K562 (cell line): Measurements from ENCODE around the gene RASL10B. TPM values are rescaled to one million over a fixed set of nuclear protein-coding genes. Genes with fewer than 3 reads are reported as not detected.
A peak's percentile ranks its signal among the peaks of the same experiment; 100 is the strongest.

Source experiments
- ATAC-seq: fragments of 200-7000 bp; cut with Tn5 transposase; 3 replicates; pipeline ENCODE4 v1.9.1; 2020; ENCODE audit warnings: moderate library complexity
- BruUV-seq: library from RNA; stranded (reverse); fragments of 400-500 nt; replicated peaks from 2 replicates; lab custom pipeline; 2021; lab: Mats Ljungman, UMichigan
- CTCF ChIA-PET: fragments of 300-600 bp; formaldehyde crosslinking; extraction: SDS; loops from one replicate; lab custom pipeline; 2021; ENCODE audit warnings: low intra/inter-chr PET ratio; lab: Yijun Ruan, JAX
- POLR2A ChIA-PET: fragments of 300-600, 350-650 bp; sonication (Branson Sonifier 250); formaldehyde crosslinking; extraction: SDS; loops from one replicate; lab custom pipeline; 2021; ENCODE audit warnings: antibody characterized with exemption, inconsistent platforms; lab: Yijun Ruan, JAX
- DNase-seq, 4 experiments: peaks; one replicate each; pipeline versions ENCODE4 v3.0.0 to v3.0.0-alpha.2; 2011 to 2018; ENCODE audit warnings: low spot score in 3 of 4, mixed read lengths in 3 of 4; ENCODE audit errors: extremely low read depth in 1 of 4
- FAIRE-seq: peaks from 2 replicates; lab custom pipeline; 2011; peaks lifted over from hg19 to GRCh38; lab: Jason Lieb, UNC
- H2AFZ ChIP-seq: 2 replicates; pipeline ENCODE4 v1.6.0; 2011; ENCODE audit warnings: low read depth, low read length, control low read depth, inconsistent platforms
- H3K27ac ChIP-seq: fragments of 200-600 bp; 3 replicates; pipeline ENCODE4 v1.8.0; 2011; ENCODE audit warnings: low read depth, mild to moderate bottlenecking, control low read depth, inconsistent platforms, low read length, moderate library complexity, mixed read lengths; ENCODE audit errors: extremely low read depth
- H3K27me3 ChIP-seq, 2 experiments: fragments of 300-600 bp in 1 of 2; 2 replicates in 1 of 2; 3 replicates in 1 of 2; pipeline versions ENCODE4 v1.6.0 to v1.8.0; 2011; ENCODE audit warnings: inconsistent platforms in 2 of 2, low read length in 2 of 2, mild to moderate bottlenecking in 1 of 2, mixed read lengths in 1 of 2, moderate library complexity in 1 of 2; ENCODE audit not compliant: control insufficient read depth in 2 of 2, insufficient read depth in 2 of 2
- H3K36me3 ChIP-seq: fragments of 300-600 bp; 3 replicates; pipeline ENCODE4 v1.8.0; 2011; ENCODE audit warnings: mild to moderate bottlenecking, low read length, inconsistent platforms; ENCODE audit not compliant: control insufficient read depth, insufficient read depth
- H3K4me1 ChIP-seq, 2 experiments: fragments of 200-600 bp in 1 of 2; replicated peaks in 1 of 2; 2 replicates in 1 of 2; 3 replicates in 1 of 2; pipeline versions ENCODE4 v1.5.1 to v1.8.0; 2011; ENCODE audit warnings: inconsistent platforms in 2 of 2, low read length in 2 of 2, mild to moderate bottlenecking in 1 of 2, mixed read lengths in 1 of 2, moderate library complexity in 1 of 2; ENCODE audit not compliant: control insufficient read depth in 2 of 2, insufficient read depth in 2 of 2
- H3K4me2 ChIP-seq: 2 replicates; pipeline ENCODE4 v1.6.1; 2011; ENCODE audit warnings: low read length, control low read depth, inconsistent platforms, mixed read lengths; ENCODE audit not compliant: insufficient read depth
- H3K4me3 ChIP-seq: fragments of 200-600 bp; sonication (generic), shearing (Covaris generic); 2 replicates; pipeline ENCODE4 v1.5.1; 2016; ENCODE audit warnings: control low read depth, inconsistent platforms
- H3K79me2 ChIP-seq: fragments of 200-600 bp; 3 replicates; pipeline ENCODE4 v1.8.0; 2011; ENCODE audit warnings: low read length, inconsistent platforms; ENCODE audit not compliant: control insufficient read depth, insufficient read depth
- H3K9ac ChIP-seq, 2 experiments: 2 replicates each; pipeline versions ENCODE4 v1.6.0 to v1.6.1; 2011; ENCODE audit warnings: low read depth in 2 of 2, low read length in 2 of 2, control low read depth in 1 of 2, inconsistent platforms in 1 of 2, mild to moderate bottlenecking in 1 of 2, mixed read lengths in 1 of 2; ENCODE audit not compliant: insufficient read depth in 1 of 2
- H3K9me1 ChIP-seq: one replicate; pipeline ENCODE4 v1.6.0; 2011; ENCODE audit warnings: inconsistent platforms, mild to moderate bottlenecking, low read length, moderate library complexity; ENCODE audit not compliant: control insufficient read depth, insufficient read depth
- H3K9me3 ChIP-seq: replicated peaks from 2 replicates; pipeline ENCODE4 v1.5.1; 2011; ENCODE audit warnings: low read depth, low read length, inconsistent platforms; ENCODE audit not compliant: control insufficient read depth, insufficient read depth
- H4K20me1 ChIP-seq: replicated peaks from 2 replicates; pipeline ENCODE4 v1.6.1; 2011; ENCODE audit warnings: low read length, inconsistent platforms, mixed read lengths; ENCODE audit not compliant: control insufficient read depth, insufficient read depth
- HBP1 ChIP-seq: fragments of 450-650 bp; formaldehyde crosslinking; IDR thresholded peaks from 2 replicates; pipeline ENCODE4 v1.4.0; 2022; ENCODE audit warnings: missing genetic modification characterization
- HMBOX1 ChIP-seq: sonication (generic); IDR thresholded peaks from 2 replicates; pipeline ENCODE4 v1.6.1; 2016
- IFI16 ChIP-seq: fragments of 250-450 bp; sonication (Bioruptor Pico); IDR thresholded peaks from 2 replicates; pipeline ENCODE4 v2.1.2; 2022; ENCODE audit warnings: mild to moderate bottlenecking, inconsistent platforms
- MBD2 ChIP-seq: sonication (generic); IDR thresholded peaks from 2 replicates; pipeline ENCODE4 v1.6.1; 2016; ENCODE audit warnings: low read depth, borderline replicate concordance
- MXI1 ChIP-seq: IDR thresholded peaks from 2 replicates; pipeline ENCODE4 v1.6.1; 2011; ENCODE audit warnings: low read depth, mild to moderate bottlenecking, improper control_type of control experiment, low read length
- ZNF280A ChIP-seq: fragments of 450-650 bp; IDR thresholded peaks from 2 replicates; pipeline ENCODE4 v1.6.1; 2018; ENCODE audit warnings: mild to moderate bottlenecking, low read depth; ENCODE audit not compliant: partially characterized antibody
- ZNF707 ChIP-seq: fragments of 250-450 bp; sonication (Bioruptor Pico); conservative IDR thresholded peaks from 2 replicates; pipeline ENCODE4 v1.8.0; 2022; ENCODE audit warnings: inconsistent platforms, mild to moderate bottlenecking, moderate library complexity
- ZNF764 ChIP-seq: fragments of 250-450 bp; sonication (Bioruptor Pico); IDR thresholded peaks from 2 replicates; pipeline ENCODE4 v1.4.0; 2020; ENCODE audit warnings: low read depth, mild to moderate bottlenecking, moderate library complexity
- ZSCAN29 ChIP-seq: fragments of 450-650 bp; IDR thresholded peaks from 2 replicates; pipeline ENCODE4 v1.6.1; 2017
- WGBS: fragments of 100-300 bp; shearing (Covaris generic); methylation state at CpG from one replicate; pipeline ENCODE4 v1.1.6; 2016; ENCODE audit warnings: low coverage, mixed read lengths; ENCODE audit not compliant: insufficient coverage; ENCODE audit errors: missing lambda C conversion rate; 5-methylcytosine and 5-hydroxymethylcytosine counted together
- in situ Hi-C: fragments of 300-500 bp; cut with MboI; formaldehyde crosslinking; loops from 4 replicates; pipeline ENCODE4 v1.15.0; 2018; ENCODE audit warnings: inconsistent platforms, mixed read lengths
- intact Hi-C: fragments of 100-400 bp; cut with micrococcal nuclease; formaldehyde crosslinking; loops from 2 replicates; pipeline ENCODE4 v1.14.2; 2022
- polyA plus RNA-seq, 8 experiments: library from polyadenylated mRNA; depleted of rRNA in 4 of 8; stranded (reverse) in 5 of 8; unstranded in 3 of 8; fragments of >200 nt; fragmentation: Nextera tagmentation in 2 of 8; fragmentation: Illumina TruSeq in 1 of 8; extraction: Ambion mirVana in 2 of 8; extraction: Trizol in 1 of 8; gene quantifications; 2 replicates each; pipeline versions ENCODE4 v1.2.1 to v1.2.3, GENCODE V29; 2011 to 2014; ENCODE audit warnings: inconsistent platforms in 1 of 8, missing spikeins in 1 of 8
- total RNA-seq, 7 experiments: library from RNA; depleted of rRNA in 6 of 7; stranded (reverse); fragments of >200 nt in 6 of 7; fragmentation: Illumina TruSeq in 2 of 7; extraction: Trizol in 2 of 7; gene quantifications; 2 replicates each; pipeline versions ENCODE4 v1.2.1 to v1.2.3, GENCODE V29; 2011 to 2021; ENCODE audit warnings: low replicate concordance in 1 of 7

Gene RASL10B
- total and polyA plus RNA-seq, 9 of the 15 experiments (the other 6 are each of a cell fraction or from before 2014, with no cell fraction given): 0.04 to 0.31 (median 0.14) TPM; not detected in 2

DNA sequence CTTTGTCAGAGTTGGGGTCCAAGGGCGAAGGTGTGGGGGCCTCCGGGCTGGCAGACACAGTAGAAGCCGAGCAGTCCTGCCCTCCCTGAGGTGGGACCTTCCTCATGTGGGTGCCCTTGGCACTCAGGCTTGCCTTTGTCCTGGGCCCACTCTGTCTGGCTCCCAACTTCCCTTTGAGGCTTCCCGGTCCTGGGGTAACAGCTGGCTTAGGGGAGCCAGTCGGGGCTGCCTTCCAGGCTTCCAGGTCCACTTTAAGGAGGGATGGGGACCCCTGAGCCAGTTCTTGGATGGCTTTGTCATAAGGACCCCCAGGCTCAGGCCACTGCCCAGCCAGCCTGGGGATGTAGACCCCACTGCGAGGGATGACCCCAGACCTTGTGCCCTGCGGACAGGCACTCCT lies 13.8 kb downstream of the RASL10B start:
- no peak for FAIRE-seq
- 0% methylated on average over 6 of the region's 7 CpGs for WGBS
- TF ChIP-seq MXI1 (no peak), ZNF280A (no peak), ZNF707 (no peak), ZSCAN29 (no peak), MBD2 (no peak), IFI16 (CRISPR knock-in tag) (no peak), HMBOX1 (no peak), HBP1 (CRISPR knock-in tag) (no peak), ZNF764 (CRISPR knock-in tag) (no peak)
- intact Hi-C loops: loop anchor here (5.0 kb wide), 1 partner anchor 208 kb away; the partner anchor contains the start of gene SLFN12L
- Histone ChIP-seq H3K36me3 (no peaks in the 10 kb centered on the region), H3K9ac (peak overlapping the region in 1 of 2 experiments; percentile 8; a peak in 1 of 4 replicates), H3K27ac (no peak overlapping the region), H4K20me1 (peaks cover 17% of the 10 kb centered on the region; the same call in 1 of the 2 replicates), H3K4me3 (no peak overlapping the region), H3K27me3 (peaks cover 19 to 77% of the 10 kb centered on the region in 2 experiments), H3K79me2 (no peaks in the 10 kb centered on the region), H3K9me3 (no peaks in the 10 kb centered on the region), H3K4me2 (no peak overlapping the region), H3K9me1 (peaks cover 4% of the 10 kb centered on the region), H2AFZ (no peak overlapping the region), H3K4me1 (peaks cover 5 to 24% of the 10 kb centered on the region in 2 experiments; a peak in 3 of 5 replicates)
- CTCF ChIA-PET: interaction anchor here (0.7 kb wide), 1 partner anchor 129 kb away, joined by 3 read pairs; no protein-coding TSS in a partner anchor
- in situ Hi-C loops: loop anchor here (5.0 to 25.0 kb wide), 4 partner anchors 188 to 1308 kb away; partner anchors contain the start of genes NLE1 and UNC45B
- POLR2A ChIA-PET: no interaction called here
- no TSS peak for BruUV-seq
- no peak for ATAC-seq
- no peak for DNase-seq
